WI38 (cell line): Measurements from ENCODE around the gene LAMC2.

Experiments used
- H3K4me3 ChIP-seq: 2 replicates; pipeline ENCODE4 v1.5.1; 2011; ENCODE audit warnings: low read depth, mild to moderate bottlenecking, control low read depth, low read length
- CTCF ChIP-seq: IDR thresholded peaks from 2 replicates; pipeline ENCODE4 v1.5.1; 2012; ENCODE audit warnings: low read depth, mild to moderate bottlenecking, control low read depth, low read length

The LAMC2 gene

GRCh38 chr1:183259924-183260323 is 73.9 kb downstream of the LAMC2 start:
- TF ChIP-seq CTCF = no peak
- H3K4me3 ChIP-seq = no peak overlapping the region

DNA sequence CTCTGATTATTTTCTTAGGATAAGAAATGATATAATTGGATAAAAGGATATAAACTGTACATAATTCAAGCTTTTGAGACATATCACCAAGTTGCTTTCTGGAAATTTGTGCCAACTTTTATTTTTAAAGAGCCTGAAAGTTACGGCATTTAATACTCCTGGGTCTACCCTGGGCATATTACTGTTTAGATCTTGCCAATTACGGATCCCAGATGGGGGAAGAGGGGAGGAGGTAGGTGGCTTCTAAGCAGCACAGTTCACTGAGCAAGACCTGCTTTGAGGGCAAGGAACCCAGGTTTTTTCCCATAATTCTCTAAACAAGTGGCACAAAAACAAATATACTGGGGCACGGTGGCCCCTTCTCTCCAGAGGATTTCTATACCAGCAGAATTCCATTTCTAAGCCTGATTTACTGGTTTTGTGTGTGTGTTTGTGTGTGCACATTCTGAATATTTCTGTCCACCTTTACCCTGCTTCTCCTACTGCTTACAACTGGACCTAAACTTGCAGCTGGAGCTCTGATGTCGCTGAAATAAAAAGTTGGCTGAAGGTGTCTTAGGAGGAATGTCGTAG is 76.7 kb downstream of the LAMC2 start:
- TF ChIP-seq CTCF = no peak
- no peak overlapping the region for H3K4me3 ChIP-seq

GRCh38 chr1:183263886-183264602 is 78.0 kb downstream of the LAMC2 start:
- no peak overlapping the region for H3K4me3 ChIP-seq
- no peak for TF ChIP-seq CTCF

DNA sequence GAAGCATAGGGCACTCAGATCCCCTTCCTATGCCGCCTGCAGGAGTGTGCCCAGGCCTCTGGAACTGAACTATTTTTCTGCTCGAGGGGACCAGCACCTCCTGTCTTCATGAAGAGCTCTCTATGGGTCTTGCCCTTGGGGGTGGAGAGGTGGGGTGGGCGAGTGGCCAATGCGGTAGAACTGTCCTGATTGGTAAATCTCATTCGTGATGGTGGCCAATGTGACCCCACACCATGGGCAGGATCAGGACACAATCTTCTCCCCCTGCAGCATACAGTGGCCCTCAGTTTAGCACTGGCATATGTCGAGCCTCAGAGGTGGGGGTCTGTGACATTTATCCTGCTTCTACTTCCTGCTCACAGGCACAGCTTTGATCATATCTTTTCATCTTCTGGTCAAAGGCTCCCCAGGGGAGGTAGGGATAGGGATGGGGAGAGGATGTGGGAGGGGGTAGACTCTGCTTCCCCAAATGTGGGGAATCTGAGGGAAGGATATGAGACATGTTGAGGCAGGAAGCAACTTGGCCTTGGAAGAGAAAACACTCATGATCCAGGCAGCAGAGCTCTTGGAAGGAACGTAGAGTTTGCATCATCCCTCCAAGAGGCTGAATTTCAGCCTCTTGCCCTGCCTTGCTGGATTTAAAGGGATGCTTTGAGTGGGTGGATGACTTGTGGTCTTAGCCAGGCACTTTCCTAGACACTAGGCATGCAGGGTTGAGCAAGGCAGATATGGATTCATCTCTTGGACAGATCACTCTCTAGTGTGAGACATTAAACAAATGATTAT is 81.8 kb downstream of the LAMC2 start:
- no peak overlapping the region for H3K4me3 ChIP-seq
- no peak for TF ChIP-seq CTCF

DNA sequence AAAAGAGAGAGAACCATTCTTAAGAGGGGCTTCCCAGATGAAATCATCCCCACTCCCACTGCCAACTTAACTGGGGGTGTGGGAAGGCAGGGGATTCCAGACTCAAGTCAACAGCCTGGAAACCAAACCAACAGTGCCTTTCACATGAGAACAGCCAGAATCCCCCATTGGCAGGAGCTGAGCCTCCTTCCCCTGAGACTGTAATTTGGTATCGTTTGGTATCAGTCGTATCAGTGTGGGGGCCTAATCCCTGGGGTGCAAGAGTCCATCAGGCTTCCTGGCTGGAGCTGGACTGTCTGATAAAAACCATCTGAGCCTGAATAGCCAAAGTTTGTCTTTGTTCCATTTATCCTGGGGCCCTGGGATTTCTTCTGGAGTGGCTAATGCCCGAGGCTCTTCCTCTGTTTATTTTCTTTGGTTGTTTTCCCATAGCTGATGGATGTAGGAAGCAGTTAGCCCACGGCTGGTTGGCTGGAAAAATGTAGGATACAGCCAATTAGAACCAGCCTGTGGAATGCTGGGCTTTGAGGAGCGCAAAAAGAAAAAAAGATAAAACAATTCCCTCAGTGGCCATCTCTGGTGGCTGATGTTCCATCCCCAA is 84.6 kb downstream of the LAMC2 start:
- TF ChIP-seq CTCF = no peak
- 0 out of 2 replicates have a peak overlapping the region, but pooled peaks have one; percentile 4 for H3K4me3 ChIP-seq

DNA sequence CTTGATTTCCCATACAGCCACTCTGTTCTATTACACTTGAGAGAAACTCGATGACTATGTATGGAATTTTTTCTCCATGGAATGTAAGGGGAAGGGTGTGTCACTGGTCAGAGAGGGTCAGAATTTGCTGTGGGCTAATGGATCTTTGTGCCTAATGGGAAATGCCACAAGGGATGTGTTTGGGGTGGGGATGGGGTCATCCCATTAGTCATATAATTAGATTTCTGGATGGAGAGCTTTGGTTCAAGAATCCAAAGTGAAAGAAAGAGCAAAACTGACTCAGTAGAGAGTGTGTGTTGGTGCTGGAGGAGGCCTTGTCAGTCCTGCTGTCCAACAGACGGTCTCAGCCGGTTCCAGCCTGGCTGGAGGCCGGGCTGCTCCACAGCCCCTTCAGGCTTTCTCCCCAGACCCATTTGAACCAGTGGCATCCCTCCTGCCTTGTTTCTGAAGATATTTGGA is 86.4 kb downstream of the LAMC2 start:
- no peak overlapping the region for H3K4me3 ChIP-seq
- no peak for TF ChIP-seq CTCF
